ENCODE measurements around the gene HPSE2.

The HPSE2 gene

DNA sequence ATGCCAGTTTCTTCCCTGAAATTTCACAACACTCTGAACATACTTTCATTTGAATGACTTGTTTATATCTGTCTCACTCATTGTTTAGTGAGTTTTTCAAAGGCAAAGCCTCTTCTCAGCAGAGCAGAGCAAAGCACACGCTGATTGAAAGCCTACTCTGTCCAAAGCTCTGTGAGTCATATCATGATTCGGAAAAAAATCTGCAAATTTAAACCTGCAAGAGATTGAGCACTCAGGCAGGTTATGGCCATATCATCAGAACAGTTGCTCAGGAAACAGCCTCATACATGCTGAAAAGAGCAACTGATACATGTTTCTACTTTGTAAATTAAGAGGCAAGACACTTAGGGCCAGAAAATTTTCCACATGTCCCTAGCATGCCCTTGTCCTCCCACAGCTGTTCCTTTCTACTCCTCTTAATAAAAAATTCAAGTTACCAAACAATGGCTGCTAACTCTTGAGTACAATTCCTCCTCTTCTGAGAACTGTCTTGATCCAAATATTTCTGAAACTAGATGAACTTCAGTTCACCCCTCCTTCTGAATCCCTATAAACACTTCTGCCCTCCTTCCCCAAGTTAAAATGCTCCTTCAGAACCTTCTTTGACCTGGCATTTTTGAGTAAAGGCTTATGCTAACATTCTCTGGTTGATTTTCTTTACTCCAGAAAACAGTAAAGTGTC, 648.4 kb downstream of the HPSE2 start:
- TF ChIP-seq, protein P1, sequence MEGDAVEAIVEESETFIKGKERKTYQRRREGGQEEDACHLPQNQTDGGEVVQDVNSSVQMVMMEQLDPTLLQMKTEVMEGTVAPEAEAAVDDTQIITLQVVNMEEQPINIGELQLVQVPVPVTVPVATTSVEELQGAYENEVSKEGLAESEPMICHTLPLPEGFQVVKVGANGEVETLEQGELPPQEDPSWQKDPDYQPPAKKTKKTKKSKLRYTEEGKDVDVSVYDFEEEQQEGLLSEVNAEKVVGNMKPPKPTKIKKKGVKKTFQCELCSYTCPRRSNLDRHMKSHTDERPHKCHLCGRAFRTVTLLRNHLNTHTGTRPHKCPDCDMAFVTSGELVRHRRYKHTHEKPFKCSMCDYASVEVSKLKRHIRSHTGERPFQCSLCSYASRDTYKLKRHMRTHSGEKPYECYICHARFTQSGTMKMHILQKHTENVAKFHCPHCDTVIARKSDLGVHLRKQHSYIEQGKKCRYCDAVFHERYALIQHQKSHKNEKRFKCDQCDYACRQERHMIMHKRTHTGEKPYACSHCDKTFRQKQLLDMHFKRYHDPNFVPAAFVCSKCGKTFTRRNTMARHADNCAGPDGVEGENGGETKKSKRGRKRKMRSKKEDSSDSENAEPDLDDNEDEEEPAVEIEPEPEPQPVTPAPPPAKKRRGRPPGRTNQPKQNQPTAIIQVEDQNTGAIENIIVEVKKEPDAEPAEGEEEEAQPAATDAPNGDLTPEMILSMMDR (IDR thresholded peaks at IDR 0.05; ENCODE audit: borderline replicate concordance, insufficient read depth, low read depth, low read length), result no peak

DNA sequence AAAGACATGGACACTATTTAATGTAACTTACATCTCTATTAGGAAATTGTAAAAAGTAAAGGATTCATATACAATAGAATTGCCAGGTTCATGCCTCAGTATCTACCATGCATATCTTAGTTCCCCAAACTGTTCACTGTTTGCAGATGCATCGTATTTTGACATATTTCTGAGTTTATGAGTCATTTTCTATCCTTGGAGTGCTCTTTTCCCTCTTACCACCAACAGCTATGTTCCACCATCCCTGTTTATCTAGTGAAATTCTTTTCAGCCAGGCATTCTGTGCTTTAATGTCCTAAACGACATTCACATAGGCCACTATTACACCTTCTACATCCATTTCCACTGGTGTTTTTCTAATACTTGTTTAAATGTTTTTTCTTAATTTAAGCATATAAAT, 649.6 kb downstream of the HPSE2 start:
- no peak overlapping the region for H3K4me3 ChIP-seq (ENCODE audit: low read depth, low read length)
- TF ChIP-seq, protein P1 (IDR thresholded peaks at IDR 0.05; ENCODE audit: borderline replicate concordance, insufficient read depth, low read depth, low read length), result no peak

More for the DNA sequence above, 648.4 kb downstream of the HPSE2 start:
- H3K4me3 ChIP-seq (ENCODE audit: low read depth, low read length), result no peak overlapping the region

DNA sequence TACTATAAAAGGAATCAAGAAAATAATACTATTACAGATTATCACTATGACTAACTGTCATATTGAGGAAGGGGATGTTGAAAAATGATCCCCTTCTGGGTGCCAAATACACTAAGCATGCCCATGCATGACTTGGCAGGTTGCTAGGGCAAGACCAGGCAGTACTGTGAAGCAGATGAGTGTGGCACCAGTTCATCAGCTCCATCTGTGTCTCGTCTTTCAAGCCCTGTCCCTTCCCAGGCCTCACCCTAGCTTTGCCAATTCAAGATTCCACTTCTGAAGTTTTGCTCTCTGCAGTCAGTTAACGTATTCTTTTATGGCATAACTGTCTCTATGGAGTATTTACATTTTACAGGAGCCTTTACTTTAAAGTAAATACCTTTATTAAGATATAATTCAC, 653.3 kb downstream of the HPSE2 start:
- TF ChIP-seq, protein P1 (IDR thresholded peaks at IDR 0.05; ENCODE audit: borderline replicate concordance, insufficient read depth, low read depth, low read length), result no peak
- no peak overlapping the region for H3K4me3 ChIP-seq (ENCODE audit: low read depth, low read length)

DNA sequence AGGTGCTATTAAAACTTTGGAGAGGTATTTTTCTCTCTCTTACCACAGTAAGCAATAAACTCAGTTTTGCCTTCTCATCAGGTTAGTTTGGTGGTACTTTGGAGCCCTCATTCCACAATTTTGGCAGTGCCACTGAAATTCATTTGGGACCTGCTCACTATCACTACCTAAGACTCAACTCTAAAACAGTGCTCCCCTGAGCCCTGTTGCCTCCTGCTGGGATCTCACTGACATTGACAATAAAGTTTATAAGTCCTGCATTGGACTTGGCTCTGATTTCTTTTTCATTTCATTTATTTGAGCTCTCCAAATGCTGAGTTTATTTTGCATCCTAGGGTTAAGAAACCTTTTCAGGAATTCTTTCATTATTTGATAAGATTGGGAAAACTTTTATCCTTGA, 658.1 kb downstream of the HPSE2 start:
- no peak overlapping the region for H3K4me3 ChIP-seq (ENCODE audit: low read depth, low read length)
- TF ChIP-seq, protein P1 (IDR thresholded peaks at IDR 0.05; ENCODE audit: borderline replicate concordance, insufficient read depth, low read depth, low read length), result no peak

DNA sequence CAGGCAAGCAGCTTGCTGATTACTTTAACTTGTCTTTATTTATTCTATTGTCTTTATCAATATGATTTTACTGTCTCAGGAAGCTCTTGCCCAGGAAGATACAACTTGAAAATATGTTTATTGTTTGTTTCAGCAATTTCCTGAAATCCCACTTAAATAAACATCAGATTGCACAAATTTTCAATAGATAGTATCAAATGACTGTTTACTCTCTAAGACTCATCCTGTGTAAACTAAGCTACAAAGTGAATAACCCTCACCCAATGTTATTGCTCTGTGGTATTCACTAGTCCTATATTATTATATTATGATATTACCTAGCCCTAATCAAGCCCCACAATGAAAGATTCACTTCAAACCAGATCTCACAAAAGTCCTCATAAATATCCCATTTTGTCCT, 658.5 kb downstream of the HPSE2 start:
- no peak overlapping the region for H3K4me3 ChIP-seq (ENCODE audit: low read depth, low read length)
- TF ChIP-seq, protein P1 (IDR thresholded peaks at IDR 0.05; ENCODE audit: borderline replicate concordance, insufficient read depth, low read depth, low read length), result no peak

DNA sequence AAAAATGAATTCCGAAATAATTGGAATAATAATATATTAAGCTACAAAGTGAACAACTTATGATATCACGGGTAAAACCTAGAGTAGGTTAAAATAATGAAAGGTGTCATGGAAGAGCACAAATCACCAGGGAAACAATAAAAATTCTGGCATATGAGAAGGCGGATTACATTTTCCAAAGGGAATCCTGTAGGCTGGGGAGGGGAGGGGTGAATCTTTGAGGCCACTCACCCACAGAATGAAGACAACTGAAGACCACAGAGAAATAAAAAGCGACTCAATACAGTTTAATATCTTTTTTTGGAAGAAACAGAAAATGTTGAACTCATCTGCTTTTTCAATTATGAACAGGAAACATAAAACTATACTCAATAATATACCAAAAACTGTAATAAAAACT, 659.6 kb downstream of the HPSE2 start:
- TF ChIP-seq, protein P1 (IDR thresholded peaks at IDR 0.05; ENCODE audit: borderline replicate concordance, insufficient read depth, low read depth, low read length), result no peak

DNA sequence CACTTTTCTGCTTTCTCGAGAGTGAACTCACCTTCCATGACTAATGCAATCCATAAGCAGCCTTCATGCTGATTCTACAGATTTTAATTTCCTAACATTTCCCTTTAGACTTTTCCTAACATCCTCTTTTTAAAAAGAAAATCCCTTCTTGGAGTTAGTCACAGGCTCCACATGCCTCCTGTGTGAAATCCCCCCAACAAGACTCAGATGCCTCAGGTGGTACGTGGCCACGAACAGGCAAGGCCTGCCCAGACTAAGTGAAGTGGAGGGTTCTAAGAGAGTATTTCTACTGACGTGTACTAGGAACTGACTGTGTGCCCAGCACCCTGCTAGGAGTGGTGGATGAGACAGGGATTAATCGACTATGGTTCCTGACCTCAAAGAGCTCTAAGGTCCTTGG, 663.1 kb downstream of the HPSE2 start:
- H3K4me3 ChIP-seq (ENCODE audit: low read depth, low read length), result no peak overlapping the region
- TF ChIP-seq, protein P1 (IDR thresholded peaks at IDR 0.05; ENCODE audit: borderline replicate concordance, insufficient read depth, low read depth, low read length), result no peak

More for the DNA sequence above, 659.6 kb downstream of the HPSE2 start:
- no peak overlapping the region for H3K4me3 ChIP-seq (ENCODE audit: low read depth, low read length)
